ENCODE measurements around the gene THAP3.

The THAP3 gene

DNA sequence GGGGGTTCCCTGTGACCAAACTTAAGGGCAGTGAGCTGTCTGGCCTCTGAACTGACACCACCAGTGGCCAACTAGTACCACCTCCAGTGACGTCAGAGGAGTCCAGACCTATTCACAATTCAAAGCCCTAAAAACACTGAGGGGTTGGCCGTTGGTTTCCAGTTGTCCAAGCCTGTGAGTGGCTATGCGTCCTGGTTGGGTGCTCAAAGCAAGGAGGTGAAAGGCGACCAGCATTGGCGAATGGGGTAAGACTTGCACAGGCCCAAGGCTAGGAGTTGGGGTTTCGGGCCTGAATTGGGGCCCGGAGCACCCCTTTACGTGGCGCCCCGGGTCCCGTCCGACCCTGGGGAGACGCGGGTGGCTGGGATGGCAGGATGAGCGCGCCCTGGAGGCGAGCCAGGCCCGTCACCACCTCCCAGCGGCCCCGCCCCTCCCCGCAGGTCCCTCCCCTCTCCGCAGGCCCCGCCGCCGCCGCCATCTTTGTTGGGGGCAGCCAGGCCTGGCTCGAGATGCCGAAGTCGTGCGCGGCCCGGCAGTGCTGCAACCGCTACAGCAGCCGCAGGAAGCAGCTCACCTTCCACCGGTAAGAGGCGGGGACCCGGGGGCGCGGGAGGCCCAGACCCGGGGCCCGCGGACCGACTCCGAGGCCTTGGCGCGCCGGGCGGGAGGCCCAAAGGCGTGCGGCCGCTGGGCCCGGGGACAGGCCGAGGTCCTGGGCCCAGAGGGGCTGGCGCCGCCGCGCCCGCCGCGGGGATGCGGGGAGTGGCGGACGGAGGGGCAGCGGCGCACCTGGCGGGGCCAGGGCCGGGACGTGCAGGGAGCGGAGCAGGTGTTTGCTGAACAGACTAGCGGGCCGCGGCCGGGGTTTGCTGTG, at the start of gene THAP3:
THAP3 (plus strand) TSS at position 159 of the 874 bp plus-strand sequence; CDS start at position 510, 351 bp downstream.
- no peak for FAIRE-seq

GRCh38 chr1:6577831-6578525, 46.7 kb upstream of the THAP3 start:
- FAIRE-seq: no peak

GRCh38 chr1:6578624-6579373, 45.9 kb upstream of the THAP3 start:
- no peak for FAIRE-seq

- FAIRE-seq: peak; percentile 94
Observed at GRCh38 chr1:6579374-6580118, 45.1 kb upstream of the THAP3 start, which contains the start of gene ZBTB48. Gene ZBTB48, plus strand, starts transcription at chr1:6579994. Its CDS starts 616 bp downstream, at chr1:6580610.

DNA sequence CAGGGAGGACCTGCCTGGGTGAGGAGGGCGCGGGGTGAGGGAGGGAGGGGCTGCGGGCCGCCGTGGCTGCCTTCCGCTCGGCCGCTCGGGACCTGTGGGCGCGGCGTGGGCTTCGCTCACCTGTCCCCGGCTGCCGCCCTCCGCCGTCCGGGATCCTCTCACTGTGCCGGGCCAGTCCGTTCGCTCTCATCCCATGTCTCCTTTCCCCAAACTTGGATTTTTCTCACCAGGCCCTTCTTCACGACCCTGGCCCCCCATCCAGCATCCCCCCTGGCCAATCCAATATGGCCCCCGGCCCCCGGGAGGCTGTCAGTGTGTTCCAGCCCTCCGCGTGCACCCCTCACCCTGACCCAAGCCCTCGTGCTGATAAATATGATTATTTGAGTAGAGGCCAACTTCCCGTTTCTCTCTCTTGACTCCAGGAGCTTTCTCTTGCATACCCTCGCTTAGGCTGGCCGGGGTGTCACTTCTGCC, 44.5 kb upstream of the THAP3 start:
- no peak for FAIRE-seq

GRCh38 chr1:6580593-6581409, 43.9 kb upstream of the THAP3 start:
- FAIRE-seq: no peak

- no peak for FAIRE-seq
Observed at GRCh38 chr1:6581561-6582305, 42.9 kb upstream of the THAP3 start.

- FAIRE-seq: no peak
Observed at GRCh38 chr1:6582370-6582769, 42.3 kb upstream of the THAP3 start.

GRCh38 chr1:6584126-6585080, 40.3 kb upstream of the THAP3 start:
- no peak for FAIRE-seq

GRCh38 chr1:6585081-6585722, 39.5 kb upstream of the THAP3 start:
- no peak for FAIRE-seq

GRCh38 chr1:6585841-6586240, 38.8 kb upstream of the THAP3 start:
- FAIRE-seq: no peak

DNA sequence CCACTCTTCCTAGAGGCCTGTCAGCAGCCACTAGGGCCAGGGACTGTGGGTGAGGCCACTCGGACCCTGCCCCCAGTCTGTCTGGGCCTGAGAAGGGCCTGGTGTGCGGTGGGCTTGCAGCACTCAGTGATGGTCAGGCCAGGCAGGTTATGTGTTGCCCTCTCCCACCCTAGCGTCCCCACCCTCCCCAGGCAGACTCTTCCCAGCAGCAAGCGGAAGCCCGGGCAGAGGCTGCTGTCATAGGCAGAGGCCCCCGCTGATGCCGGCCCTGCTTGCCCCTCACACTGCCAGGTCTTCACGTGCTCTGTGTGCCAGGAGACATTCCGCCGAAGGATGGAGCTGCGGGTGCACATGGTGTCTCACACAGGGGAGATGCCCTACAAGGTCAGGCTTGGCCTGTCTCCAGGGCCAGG, 38.3 kb upstream of the THAP3 start:
- no peak for FAIRE-seq

DNA sequence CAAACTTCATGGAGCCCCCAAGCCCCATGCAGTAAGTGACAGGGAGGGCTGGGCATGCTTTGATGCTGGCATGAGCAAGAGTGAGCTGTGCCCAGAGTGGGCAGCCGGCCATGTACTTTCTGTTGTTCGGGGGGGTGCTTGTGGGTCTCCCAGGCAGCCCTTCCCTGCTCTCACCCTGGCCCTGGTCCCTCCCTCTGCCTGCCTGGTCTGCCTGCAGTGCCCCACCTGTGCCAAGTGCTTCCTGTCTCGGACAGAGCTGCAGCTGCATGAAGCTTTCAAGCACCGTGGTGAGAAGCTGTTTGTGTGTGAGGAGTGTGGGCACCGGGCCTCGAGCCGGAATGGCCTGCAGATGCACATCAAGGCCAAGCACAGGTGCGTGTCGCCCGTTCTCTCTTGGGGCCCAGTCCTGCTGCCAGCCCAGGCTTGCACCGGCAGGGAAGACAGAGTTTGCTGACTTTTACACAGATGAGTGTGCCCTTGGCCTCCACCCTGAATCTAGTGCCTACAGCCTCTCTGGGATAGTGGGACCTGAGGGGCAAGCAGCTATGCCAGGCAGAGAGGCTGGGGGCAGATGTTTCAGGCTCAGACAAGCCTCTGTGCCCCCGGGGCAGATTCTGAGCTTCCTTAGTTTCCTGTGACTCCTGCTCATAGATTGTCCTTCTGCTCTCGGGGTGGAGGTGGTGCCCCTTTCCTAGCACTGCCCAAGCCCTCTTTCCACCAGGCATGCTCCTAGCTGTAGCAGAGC, 37.2 kb upstream of the THAP3 start:
- no peak for FAIRE-seq

DNA sequence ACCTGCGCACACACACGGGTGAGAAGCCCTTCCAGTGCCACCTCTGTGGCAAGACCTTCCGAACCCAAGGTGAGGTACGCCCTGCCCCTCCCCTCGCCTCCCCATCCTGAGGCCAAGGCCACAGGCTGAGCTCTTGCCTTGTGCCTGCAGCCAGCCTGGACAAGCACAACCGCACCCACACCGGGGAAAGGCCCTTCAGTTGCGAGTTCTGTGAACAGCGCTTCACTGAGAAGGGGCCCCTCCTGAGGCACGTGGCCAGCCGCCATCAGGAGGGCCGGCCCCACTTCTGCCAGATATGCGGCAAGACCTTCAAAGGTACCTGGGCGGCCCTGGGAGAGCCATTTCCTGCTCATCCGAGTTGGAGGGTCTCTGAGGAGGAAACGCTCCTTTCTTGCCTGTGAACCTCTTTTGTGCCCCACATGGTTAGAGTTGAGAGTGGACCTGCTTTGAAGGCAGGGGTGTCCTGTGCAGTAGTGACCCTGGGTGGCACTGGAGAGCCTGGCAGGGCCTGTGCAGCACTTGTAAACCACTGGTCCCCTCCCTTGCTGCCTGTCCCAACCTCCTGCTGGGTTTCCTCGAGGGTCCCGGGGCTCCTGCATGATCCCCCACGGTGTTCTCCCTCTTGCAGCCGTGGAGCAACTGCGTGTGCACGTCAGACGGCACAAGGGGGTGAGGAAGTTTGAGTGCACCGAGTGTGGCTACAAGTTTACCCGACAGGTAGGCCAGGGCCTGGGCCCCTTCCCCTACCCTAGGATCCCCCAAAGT, 36.4 kb upstream of the THAP3 start:
- no peak for FAIRE-seq

DNA sequence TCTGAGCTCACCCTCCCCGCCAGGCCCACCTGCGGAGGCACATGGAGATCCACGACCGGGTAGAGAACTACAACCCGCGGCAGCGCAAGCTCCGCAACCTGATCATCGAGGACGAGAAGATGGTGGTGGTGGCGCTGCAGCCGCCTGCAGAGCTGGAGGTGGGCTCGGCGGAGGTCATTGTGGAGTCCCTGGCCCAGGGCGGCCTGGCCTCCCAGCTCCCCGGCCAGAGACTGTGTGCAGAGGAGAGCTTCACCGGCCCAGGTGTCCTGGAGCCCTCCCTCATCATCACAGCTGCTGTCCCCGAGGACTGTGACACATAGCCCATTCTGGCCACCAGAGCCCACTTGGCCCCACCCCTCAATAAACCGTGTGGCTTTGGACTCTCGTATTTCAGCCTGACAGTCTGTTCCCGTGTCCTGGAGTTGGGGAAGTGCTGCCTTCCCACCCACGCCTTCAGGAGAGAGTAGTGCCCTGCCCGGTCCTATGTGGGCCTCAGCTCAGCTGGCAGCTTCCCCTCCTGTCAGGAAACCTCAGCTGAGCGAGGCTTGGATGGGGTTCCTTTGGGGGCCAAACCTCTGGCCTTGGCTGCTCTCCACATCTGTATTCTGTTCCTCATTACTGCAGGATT, 35.7 kb upstream of the THAP3 start:
- FAIRE-seq: no peak

- FAIRE-seq: no peak
Observed at GRCh38 chr1:6590046-6590445, 34.6 kb upstream of the THAP3 start.

- no peak for FAIRE-seq
Observed at GRCh38 chr1:6591222-6591621, 33.4 kb upstream of the THAP3 start.
